Breast epithelium (tissue), 3 donors: ENCODE results near the gene GAL3ST1.

Experiments used
- CTCF ChIP-seq, 3 donors: fragments of 450-650 bp; IDR thresholded peaks; one replicate each; pipeline ENCODE4 v1.5.1; 2016 to 2017; ENCODE audit warnings: antibody characterized with exemption in 3 of 3, mild to moderate bottlenecking in 3 of 3, moderate library complexity in 3 of 3
- POLR2A ChIP-seq: fragments of 450-650 bp; IDR thresholded peaks from one replicate; pipeline ENCODE4 v1.6.1; 2016; ENCODE audit warnings: antibody characterized with exemption, mild to moderate bottlenecking, moderate library complexity
- POLR2AphosphoS5 ChIP-seq, 3 donors: sonication (generic); formaldehyde crosslinking; IDR thresholded peaks; one replicate each; pipeline ENCODE4 v1.6.1; 2017; ENCODE audit warnings: antibody characterized with exemption in 3 of 3

- TF ChIP-seq POLR2AphosphoS5 (IDR thresholded peaks at IDR 0.05): no peak
- TF ChIP-seq CTCF (IDR thresholded peaks at IDR 0.05): no peak
- no peak for TF ChIP-seq POLR2A
Observed at GRCh38 chr22:30513462-30513861, 61.0 kb downstream of the GAL3ST1 start.
